ENCODE measurements around the gene ZNF624.
"Not testable (repeated sequence)": the region's sequence is repeated elsewhere in the genome, so short reads cannot be mapped to it uniquely, and the experiment has no call there.

ZNF624 gene

DNA sequence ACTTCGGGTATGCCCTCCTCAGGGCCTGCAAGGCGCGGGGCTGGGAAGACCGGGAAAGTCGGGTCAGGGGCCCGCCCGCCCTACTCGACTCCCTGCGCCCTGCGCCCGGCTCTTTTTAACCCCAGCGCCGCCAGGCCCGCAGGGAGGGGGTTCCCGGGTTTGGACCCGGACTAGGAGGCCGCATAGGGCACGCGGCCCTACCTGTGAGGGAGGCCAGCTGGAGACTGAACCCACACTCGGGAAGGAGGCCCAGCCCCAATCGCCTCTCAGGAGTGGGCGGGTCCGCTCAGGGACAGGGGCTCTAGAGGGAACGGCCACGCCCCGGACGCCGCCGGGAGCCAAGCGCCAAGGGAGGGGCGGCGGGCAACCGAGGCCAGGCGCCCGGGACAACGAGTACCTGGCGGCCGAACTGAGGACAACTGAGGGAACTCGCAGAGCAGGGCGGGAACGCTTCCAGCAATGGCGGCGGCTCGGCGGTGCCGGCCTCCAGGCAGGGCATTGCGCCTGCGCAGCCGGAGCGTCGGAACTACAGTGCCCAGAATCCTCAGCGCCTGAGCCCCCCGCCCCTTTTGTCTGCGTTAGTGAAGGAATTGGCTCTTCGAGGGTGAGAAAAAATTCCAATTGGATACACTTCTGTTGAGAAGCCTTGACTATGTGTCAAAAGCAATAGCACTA lies at the start of gene ZNF624:
TSS of gene ZNF624 (minus strand) at position 484 of the 675 bp plus-strand sequence.
- peak; percentile 91 for DNase-seq

- DNase-seq = not testable (repeated sequence)
Measured at GRCh38 chr17:16697603-16698002, 44.0 kb upstream of the ZNF624 start.

DNA sequence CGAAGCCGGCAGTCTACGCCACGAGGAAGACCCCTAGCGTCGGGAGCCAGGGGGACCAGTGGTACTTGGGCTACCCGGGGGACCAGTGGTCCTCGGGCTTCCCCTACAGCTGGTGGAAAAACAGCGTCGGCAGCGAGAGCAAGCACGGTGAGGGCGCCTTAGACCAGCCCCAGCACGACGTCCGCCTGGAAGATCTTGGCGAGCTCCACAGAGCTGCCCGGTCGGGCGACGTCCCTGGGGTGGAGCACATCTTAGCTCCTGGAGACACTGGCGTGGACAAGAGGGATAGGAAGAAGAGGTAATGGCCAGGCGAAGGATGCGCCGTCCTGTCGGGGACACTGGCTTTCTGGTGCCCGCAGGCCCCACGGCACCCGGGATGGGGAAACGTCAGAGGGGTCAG lies 36.8 kb upstream of the ZNF624 start:
- not testable (repeated sequence) for DNase-seq

DNA sequence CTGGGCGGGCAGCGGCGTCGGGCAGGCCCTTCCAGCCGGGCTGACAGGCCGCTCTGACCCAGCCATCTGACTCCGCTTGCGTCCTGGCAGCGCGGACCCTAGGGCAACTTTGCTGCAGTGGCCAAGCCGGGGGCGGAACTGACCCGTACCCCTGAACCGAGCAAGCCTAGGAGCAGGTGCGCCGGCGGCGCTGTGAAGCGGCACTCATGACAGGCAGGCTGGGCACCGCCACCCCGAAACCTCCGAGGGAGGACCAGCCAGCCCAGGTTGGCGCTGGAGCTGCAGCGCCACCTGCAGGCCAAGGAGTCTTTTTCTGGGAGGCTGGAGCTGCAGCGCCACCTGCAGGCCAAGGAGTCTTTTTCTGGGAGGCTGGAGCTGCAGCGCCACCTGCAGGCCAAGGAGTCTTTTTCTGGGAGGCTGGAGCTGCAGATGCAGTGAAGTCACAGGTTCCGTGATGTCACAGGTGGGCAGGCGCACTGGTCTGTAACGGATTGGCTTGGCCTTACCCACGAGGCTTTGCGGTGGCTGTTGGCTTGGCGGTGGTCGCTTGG lies 36.2 kb upstream of the ZNF624 start, which contains the start of gene CCDC144A:
TSS of gene CCDC144A (plus strand) at position 511 of the 551 bp plus-strand sequence. CDS start 160 bp downstream, outside the sequence.
- not testable (repeated sequence) for DNase-seq

GRCh38 chr17:16687151-16687550 lies 33.5 kb upstream of the ZNF624 start:
- DNase-seq = not testable (repeated sequence)

DNA sequence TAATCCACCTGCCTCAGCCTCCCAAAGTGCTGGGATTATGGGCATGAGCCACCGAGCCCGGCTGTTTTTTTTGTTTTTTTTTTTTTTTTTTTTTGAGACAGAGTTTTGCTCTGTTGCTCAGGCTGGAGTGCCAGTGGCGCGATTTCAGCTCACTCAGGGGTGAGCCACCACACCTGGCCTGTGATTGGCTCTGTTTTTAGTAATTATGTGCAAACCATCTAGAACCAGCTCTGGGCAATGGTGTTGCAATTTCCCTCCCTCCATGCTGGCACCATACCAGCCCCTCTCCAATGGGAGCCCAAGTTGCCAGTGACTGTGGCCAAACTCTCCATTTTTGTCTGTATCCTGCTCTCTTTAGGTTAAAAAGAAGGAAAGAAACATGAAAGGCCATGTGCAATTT lies 32.4 kb upstream of the ZNF624 start:
- DNase-seq = not testable (repeated sequence)

- not testable (repeated sequence) for DNase-seq
Measured at GRCh38 chr17:16683290-16684138, 29.9 kb upstream of the ZNF624 start.

DNA sequence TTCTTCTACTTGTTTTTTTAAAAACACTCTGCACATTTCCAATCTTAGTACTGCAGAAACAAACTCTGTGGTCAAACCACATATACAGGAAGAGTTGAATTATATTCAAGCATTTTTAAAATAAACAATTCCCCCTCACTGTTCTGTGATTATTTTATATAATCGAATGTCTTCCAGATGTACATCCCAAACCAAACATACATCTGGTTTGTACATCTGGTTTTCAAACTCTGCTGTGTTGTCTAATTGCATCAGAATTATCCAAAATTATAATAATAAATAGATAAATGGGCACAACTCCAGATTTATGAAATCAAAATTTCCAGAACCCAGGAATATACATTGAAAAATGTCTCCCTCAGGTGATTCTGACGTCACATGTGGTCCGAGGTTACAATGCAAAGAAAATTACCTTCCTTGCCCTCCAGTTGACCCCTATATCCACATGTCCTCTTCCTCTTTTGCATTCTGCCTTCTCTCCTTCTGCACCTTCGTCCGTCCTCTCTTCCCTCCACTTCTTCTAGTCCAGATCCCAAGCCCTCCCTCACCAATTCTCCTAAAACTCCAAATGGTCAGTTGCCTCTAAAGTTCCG lies 23.1 kb upstream of the ZNF624 start:
- DNase-seq = peak; percentile 22

- not testable (repeated sequence) for DNase-seq
Measured at GRCh38 chr17:16666907-16667636, 13.4 kb upstream of the ZNF624 start.

DNA sequence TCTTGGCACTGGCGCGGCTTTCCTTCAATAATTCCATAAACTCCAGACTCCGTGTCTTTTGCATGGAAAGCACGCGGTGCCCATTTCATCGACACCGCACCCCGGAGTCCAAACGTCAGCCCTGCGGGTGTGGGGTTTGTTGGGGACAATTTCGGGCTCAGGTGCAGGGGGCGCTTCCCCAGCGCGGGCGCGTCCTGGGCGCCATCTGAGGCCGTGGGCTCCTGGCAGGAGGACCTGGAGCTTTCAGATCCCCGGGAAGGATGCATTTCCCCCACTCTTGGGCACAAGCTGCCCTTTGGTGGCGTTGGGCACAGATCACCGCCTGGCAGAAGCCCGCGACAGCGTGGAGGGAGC lies 12.9 kb upstream of the ZNF624 start:
- DNase-seq = not testable (repeated sequence)

DNA sequence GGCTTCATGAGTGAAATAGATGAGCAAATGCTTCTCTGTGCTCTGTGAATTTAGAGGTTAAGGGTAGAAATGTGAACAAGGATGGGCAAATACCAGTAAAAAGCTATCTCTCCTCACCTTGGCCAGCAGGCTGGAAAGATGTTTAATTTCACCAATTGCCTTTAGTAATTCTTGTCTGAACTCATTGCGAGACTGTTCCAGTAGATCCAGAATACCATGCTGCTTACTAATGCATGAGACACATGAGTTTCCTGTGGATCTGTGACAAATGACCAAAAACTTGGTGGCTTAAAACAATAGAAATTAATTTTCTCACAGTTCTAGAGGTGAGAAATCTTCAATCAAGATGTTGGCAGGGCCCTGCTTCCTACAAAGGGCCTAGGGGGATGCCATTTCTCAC lies 9.3 kb upstream of the ZNF624 start:
- DNase-seq = no peak

GRCh38 chr17:16661217-16661616 lies 7.6 kb upstream of the ZNF624 start:
- DNase-seq = peak; percentile 21

DNA sequence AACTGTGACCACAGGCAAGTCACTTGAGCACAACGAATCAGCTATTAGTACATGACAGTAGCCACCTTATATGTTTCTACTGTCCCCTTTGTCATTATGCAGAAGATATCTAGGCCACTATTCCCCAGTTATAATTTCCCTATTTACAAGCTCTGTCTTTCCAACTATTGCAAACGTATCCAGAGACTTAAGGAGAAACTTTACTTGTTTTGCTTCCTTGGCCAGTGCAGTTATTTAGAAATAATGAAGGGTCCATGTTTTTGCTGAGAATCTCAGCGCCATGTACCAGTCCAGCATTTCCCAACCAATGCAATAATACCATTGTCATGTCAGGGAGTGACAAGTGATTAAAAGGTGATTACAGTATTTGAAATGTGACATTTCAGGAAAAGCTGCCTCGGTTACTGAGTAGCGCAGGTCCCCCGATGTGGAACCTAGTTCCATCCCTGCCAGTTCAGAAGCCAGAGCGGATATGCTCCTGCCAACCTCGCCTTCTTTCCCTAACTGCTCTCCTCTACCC lies 743 bp downstream of the ZNF624 start:
- DNase-seq = no peak

DNA sequence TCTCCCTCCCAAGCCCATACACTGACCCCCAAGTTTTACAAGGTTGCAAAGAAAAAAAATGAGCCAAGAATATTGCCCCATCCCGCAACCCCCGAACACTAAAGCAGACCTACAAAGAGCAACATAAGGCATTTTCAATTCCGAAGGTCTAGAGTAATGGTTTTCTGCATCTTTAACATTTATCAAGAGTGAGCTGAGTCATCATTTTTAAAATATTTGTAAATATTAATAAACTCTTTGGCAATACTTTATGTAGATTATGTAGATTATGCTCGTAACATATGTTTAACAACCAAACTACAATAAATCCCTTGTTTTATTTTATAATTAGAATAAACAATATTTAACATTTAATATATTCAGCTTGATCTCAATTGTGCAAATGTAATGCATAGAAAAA lies 1.4 kb downstream of the ZNF624 start:
- DNase-seq = no peak

GRCh38 chr17:16649585-16649984 lies 4.1 kb downstream of the ZNF624 start:
- no peak for DNase-seq

DNA sequence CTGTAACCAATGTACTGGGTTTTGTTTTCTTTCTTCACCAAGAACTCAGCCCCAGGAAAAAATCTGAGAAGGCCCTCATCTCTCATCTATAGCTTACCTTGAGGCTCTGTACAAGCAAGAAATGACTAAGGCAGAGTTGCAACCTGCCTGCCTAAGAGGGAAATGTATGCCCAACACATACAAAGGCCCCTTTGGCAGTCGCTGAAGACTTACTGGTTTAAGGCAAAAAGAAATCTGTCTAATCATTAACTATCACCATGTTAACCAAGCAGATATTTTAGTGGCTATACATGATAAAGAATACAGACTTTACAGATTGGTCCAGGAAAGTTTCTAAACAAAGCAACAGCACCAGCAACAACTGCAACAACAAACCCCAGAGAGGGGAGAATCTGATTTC lies 14.2 kb downstream of the ZNF624 start:
- no peak for DNase-seq

- DNase-seq = no peak
Measured at GRCh38 chr17:16623282-16623681, 30.4 kb downstream of the ZNF624 start.

DNA sequence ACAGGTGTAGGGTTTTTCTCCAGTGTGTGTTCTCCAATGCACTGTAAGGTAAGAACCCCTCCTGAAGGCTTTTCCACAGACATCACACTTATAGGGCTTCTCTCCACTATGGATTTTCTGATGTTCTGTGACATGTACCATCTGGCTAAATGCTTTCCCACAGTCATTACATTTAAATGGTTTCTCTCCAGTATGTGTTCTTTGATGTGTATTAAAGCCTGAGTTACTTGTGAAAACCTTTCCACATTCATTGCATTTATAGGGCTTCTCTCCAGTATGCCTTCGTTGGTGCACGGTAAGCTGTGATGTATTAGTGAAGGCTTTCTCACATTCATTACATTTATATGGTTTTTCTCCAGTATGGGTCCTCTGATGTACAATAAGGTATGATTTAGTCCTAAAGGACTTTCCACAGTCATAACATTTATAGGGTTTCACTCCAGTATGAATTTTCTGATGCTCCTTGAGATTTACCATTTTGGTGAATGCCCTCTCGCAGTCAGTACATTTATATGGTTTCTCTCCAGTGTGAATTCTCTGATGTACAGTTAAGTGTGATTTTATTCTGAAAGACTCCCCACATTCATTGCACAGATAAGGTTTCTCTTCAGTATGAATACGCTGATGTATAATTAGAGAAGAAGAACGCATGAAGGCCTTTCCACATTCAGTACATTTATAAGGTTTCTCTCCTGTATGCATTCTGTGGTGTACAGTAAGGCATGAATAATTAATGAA lies 30.9 kb downstream of the ZNF624 start:
- DNase-seq = no peak

GRCh38 chr17:16617481-16618060 lies 36.1 kb downstream of the ZNF624 start:
- no peak for DNase-seq

DNA sequence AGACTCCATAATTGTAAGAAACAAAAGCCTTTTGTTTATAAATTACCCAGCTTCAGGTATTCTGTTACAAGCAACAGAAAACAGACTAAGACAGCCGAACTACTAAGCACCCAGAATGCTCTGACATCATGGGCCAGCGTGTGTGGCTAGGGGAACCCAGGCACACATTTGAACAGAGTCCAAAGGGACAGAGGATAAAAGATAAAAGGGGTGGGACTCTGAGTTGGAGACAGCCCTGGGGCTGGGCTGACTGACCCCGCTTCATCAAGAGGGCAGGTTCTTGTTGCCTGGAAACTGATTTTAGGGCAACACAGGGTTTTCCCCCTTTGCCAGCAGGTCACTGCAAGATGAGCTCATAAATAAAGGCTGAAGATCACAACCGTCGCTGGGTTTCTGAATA lies 54.1 kb downstream of the ZNF624 start:
- DNase-seq = no peak

DNA sequence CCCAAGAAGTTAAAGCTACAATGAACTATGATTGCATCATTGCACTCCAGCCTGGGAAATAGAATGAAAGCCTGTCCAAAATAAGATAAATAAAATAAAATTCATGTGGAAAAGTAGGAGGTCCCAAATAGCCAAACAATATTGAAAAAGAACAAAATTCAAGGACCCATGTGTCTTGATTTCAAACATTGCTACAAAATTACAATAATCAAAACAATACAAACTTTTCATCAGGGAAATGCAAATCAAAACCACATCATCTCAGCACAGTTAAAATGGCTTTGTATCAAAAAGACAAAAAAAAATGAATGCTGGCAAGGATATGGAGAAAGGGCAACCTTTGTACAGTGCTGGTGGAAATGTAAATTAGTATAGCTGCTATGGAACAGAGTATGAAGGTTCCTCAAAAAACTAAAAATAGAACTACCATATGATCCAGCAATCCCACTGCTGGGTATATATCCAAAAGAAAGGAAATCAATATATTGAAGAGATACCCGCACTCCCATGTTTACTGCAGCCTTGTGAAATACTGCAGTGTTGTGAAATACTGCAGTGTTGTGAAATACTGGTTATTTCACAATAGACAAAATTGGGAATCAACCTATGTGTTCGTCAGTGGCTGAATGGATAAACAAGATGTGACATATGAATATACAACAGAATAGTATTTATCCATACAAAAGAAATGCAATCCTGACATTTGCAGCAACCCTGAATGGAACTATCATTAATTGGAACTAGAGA lies 60.1 kb downstream of the ZNF624 start:
- DNase-seq = no peak

Measured in fibroblast of upper back skin (primary cell).